ENCODE data around the gene RPS6KC1.

Gene RPS6KC1

GRCh38 chr1:213082420-213083111, 31.5 kb downstream of the RPS6KC1 start:
- TF ChIP-seq ZBTB7A (IDR thresholded peaks at IDR 0.05; ENCODE audit: low read depth) (no peak), EGR1 (IDR thresholded peaks at IDR 0.05) (no peak), TEAD4 (IDR thresholded peaks at IDR 0.05) (no peak), NFIC (IDR thresholded peaks at IDR 0.05) (no peak), REST (IDR thresholded peaks at IDR 0.05; ENCODE audit: low read depth) (no peak), MAX (IDR thresholded peaks at IDR 0.05) (no peak), CEBPB (IDR thresholded peaks at IDR 0.05) (no peak), FOXM1 (IDR thresholded peaks at IDR 0.05; ENCODE audit: borderline replicate concordance, low read depth) (no peak), RAD21 (IDR thresholded peaks at IDR 0.05; ENCODE audit: low read depth) (no peak), CREB1 (IDR thresholded peaks at IDR 0.05; ENCODE audit: low read depth) (no peak)

GRCh38 chr1:213083112-213083445, 32.0 kb downstream of the RPS6KC1 start:
- TF ChIP-seq FOXM1 (IDR thresholded peaks at IDR 0.05; ENCODE audit: borderline replicate concordance, low read depth) (no peak), USF1 (IDR thresholded peaks at IDR 0.05) (no peak), CREB1 (IDR thresholded peaks at IDR 0.05; ENCODE audit: low read depth) (no peak), YY1 (IDR thresholded peaks at IDR 0.05; ENCODE audit: low read depth) (no peak), CEBPB (IDR thresholded peaks at IDR 0.05) (no peak), REST (IDR thresholded peaks at IDR 0.05; ENCODE audit: low read depth) (no peak), TEAD4 (IDR thresholded peaks at IDR 0.05) (no peak), ZBTB7A (IDR thresholded peaks at IDR 0.05; ENCODE audit: low read depth) (no peak), NFIC (IDR thresholded peaks at IDR 0.05) (no peak), EP300 (IDR thresholded peaks at IDR 0.05; ENCODE audit: borderline replicate concordance) (no peak), EGR1 (IDR thresholded peaks at IDR 0.05) (no peak), TCF12 (IDR thresholded peaks at IDR 0.05; ENCODE audit: low read depth) (no peak), MAX (IDR thresholded peaks at IDR 0.05) (no peak), TAF1 (IDR thresholded peaks at IDR 0.05; ENCODE audit: low read depth) (no peak), RAD21 (IDR thresholded peaks at IDR 0.05; ENCODE audit: low read depth) (no peak)

GRCh38 chr1:213087911-213088310, 36.9 kb downstream of the RPS6KC1 start:
- no peak for TF ChIP-seq USF1 (IDR thresholded peaks at IDR 0.05)
- no peak for TF ChIP-seq RAD21 (IDR thresholded peaks at IDR 0.05; ENCODE audit: low read depth)
- TF ChIP-seq CEBPB (IDR thresholded peaks at IDR 0.05), result no peak
- no peak for TF ChIP-seq EGR1 (IDR thresholded peaks at IDR 0.05)
- TF ChIP-seq EP300 (IDR thresholded peaks at IDR 0.05; ENCODE audit: borderline replicate concordance), result no peak
- no peak for TF ChIP-seq ZBTB7A (IDR thresholded peaks at IDR 0.05; ENCODE audit: low read depth)
- TF ChIP-seq TCF12 (IDR thresholded peaks at IDR 0.05; ENCODE audit: low read depth), result no peak

GRCh38 chr1:213089924-213090677, 39.1 kb downstream of the RPS6KC1 start:
- TF ChIP-seq MAX (IDR thresholded peaks at IDR 0.05) (no peak), FOXM1 (IDR thresholded peaks at IDR 0.05; ENCODE audit: borderline replicate concordance, low read depth) (no peak), CREB1 (IDR thresholded peaks at IDR 0.05; ENCODE audit: low read depth) (no peak), TCF12 (IDR thresholded peaks at IDR 0.05; ENCODE audit: low read depth) (no peak), EGR1 (IDR thresholded peaks at IDR 0.05) (no peak), YY1 (IDR thresholded peaks at IDR 0.05; ENCODE audit: low read depth) (no peak), NFIC (IDR thresholded peaks at IDR 0.05) (no peak), RAD21 (IDR thresholded peaks at IDR 0.05; ENCODE audit: low read depth) (no peak), USF1 (IDR thresholded peaks at IDR 0.05) (no peak), ZBTB7A (IDR thresholded peaks at IDR 0.05; ENCODE audit: low read depth) (no peak), TEAD4 (IDR thresholded peaks at IDR 0.05) (no peak), REST (IDR thresholded peaks at IDR 0.05; ENCODE audit: low read depth) (no peak), CEBPB (IDR thresholded peaks at IDR 0.05) (no peak), TAF1 (IDR thresholded peaks at IDR 0.05; ENCODE audit: low read depth) (no peak), EP300 (IDR thresholded peaks at IDR 0.05; ENCODE audit: borderline replicate concordance) (no peak)

Data from Ishikawa (cell line).